ENCODE measurements around the gene TMEM161B. TPM values are rescaled to one million over a fixed set of nuclear protein-coding genes. Genes with fewer than 3 reads are reported as not detected.

The TMEM161B gene

DNA sequence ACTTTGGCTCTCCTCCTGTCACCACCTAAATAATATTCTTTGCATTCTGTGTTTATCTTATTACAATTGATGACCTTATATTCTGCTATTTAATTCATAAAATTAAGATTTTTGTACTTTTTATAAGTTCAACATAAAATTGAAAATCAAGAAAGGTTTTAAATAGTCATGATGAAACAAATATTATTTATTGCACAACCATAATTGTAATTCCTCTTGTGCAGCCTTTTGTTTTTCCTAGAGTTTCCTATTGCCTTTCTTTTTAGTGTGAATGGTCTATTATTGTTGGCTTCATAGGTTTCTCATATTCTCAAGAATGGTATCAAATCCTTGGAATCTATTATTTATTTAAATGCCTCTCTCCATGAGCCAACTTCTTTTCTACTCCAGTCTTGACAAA lies 117.9 kb downstream of the TMEM161B start:
- peaks cover 0 to 6% of the 10 kb centered on the region in 2 donors for H3K9me3 ChIP-seq (replicated peaks in 1 of 2; ENCODE audit: control insufficient read depth in 2 of 2, insufficient read depth in 1 of 2, low read depth in 1 of 2, low read length in 2 of 2)
- no peak overlapping the region for H3K27ac ChIP-seq (replicated peaks; ENCODE audit: low read length)
- no peak overlapping the region for H3K23ac ChIP-seq (ENCODE audit: low read depth, low read length, poor library complexity)
- DNase-seq (ENCODE audit: low spot score) = no peak
- no peak overlapping the region for H2AK5ac ChIP-seq (ENCODE audit: low read depth, low read length)
- no peak overlapping the region for H2BK120ac ChIP-seq (ENCODE audit: low read depth, low read length)
- H3K79me1 ChIP-seq (ENCODE audit: low read depth, low read length) = no peaks in the 10 kb centered on the region
- no peak overlapping the region for H3K9ac ChIP-seq (ENCODE audit: low read depth, low read length, poor library complexity)
- H3K4ac ChIP-seq (ENCODE audit: low read length) = no peak overlapping the region
- no peak overlapping the region for H2BK15ac ChIP-seq (ENCODE audit: low read length)
- no peak overlapping the region for H4K91ac ChIP-seq (ENCODE audit: low read depth, low read length, poor library complexity)
- H2BK12ac ChIP-seq (ENCODE audit: low read length) = no peak overlapping the region
- H4K8ac ChIP-seq (ENCODE audit: low read depth, low read length) = no peak overlapping the region
- H3K36me3 ChIP-seq (replicated peaks in 1 of 2; ENCODE audit: control insufficient read depth in 2 of 2, insufficient read depth in 2 of 2, low read length in 2 of 2) = no peaks in the 10 kb centered on the region
- peaks cover 0 to 5% of the 10 kb centered on the region in 2 donors for H3K4me1 ChIP-seq (ENCODE audit: control insufficient read depth in 2 of 2, insufficient read depth in 1 of 2, low read depth in 1 of 2, low read length in 2 of 2)
- peaks cover 0 to 34% (median 5%) of the 10 kb centered on the region in 3 experiments for H3K27me3 ChIP-seq (ENCODE audit: control insufficient read depth in 3 of 3, insufficient read depth in 3 of 3, low read depth in 1 of 3, low read length in 3 of 3)
- no peak overlapping the region for H2BK5ac ChIP-seq (ENCODE audit: low read length)
- no peak overlapping the region for H3K18ac ChIP-seq (ENCODE audit: low read length)
- H3K4me3 ChIP-seq (ENCODE audit: low read length in 2 of 2) = no peak overlapping the region
- no peak overlapping the region for H3K4me2 ChIP-seq (ENCODE audit: insufficient read depth, low read length, poor library complexity, severe bottlenecking)
- no peak overlapping the region for H2AFZ ChIP-seq (ENCODE audit: low read length)
- no peak overlapping the region for H3K14ac ChIP-seq (ENCODE audit: low read length)

DNA sequence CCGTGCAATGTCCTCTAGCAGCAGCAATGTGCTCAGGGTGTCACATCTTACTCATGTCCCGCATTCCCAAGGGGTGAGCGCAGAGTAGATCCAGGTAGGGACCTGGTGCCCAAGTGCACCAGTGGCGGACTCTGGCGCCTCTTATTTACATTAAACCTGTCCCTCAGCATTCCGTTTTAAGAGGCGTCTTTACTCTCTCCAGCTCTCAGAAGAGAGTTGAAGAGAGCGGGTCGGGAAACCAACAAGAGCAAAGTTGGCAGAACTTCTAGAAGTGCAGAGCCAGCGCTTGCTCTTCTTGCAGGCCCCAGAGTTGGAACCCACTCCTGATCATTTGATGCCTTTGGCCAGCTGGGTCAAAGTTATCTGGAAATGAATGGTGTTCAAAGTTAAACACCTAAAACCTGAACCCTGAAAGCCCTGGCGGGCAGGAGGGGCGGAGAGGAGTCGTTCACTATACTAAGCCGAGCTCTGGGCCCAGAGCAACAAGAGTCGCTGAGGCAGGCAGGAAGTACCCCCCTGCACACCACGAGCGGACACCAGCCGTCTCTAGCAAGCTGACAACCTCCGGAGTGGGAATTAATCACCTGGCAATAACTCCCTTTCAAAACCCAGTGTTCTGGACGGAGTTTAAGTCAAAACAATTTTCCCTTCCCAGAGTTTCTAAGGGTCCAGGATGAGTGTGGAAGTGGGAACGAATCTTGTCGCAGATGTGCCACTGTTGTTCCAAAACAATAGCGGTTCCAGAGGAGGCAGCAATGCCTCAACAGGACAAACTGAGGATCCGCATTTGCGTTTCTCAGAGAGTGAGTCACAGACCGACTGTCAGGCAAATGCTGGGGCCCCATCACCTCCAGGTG lies 122.8 kb downstream of the TMEM161B start:
- Histone ChIP-seq H2BK15ac (ENCODE audit: low read length) (no peak overlapping the region), H3K4me1 (ENCODE audit: control insufficient read depth in 2 of 2, insufficient read depth in 1 of 2, low read depth in 1 of 2, low read length in 2 of 2) (peaks cover 6 to 17% of the 10 kb centered on the region in 2 donors), H3K18ac (ENCODE audit: low read length) (no peak overlapping the region), H3K4ac (ENCODE audit: low read length) (no peak overlapping the region), H2BK120ac (ENCODE audit: low read depth, low read length) (no peak overlapping the region), H3K23ac (ENCODE audit: low read depth, low read length, poor library complexity) (no peak overlapping the region), H3K79me1 (ENCODE audit: low read depth, low read length) (no peaks in the 10 kb centered on the region), H3K4me3 (ENCODE audit: low read length in 2 of 2) (no peak overlapping the region), H2AFZ (ENCODE audit: low read length) (peak overlapping the region; percentile 77), H2BK12ac (ENCODE audit: low read length) (no peak overlapping the region), H3K9me3 (replicated peaks in 1 of 2; ENCODE audit: control insufficient read depth in 2 of 2, insufficient read depth in 1 of 2, low read depth in 1 of 2, low read length in 2 of 2) (peaks cover 0 to 2% of the 10 kb centered on the region in 2 donors), H4K91ac (ENCODE audit: low read depth, low read length, poor library complexity) (no peak overlapping the region), H2BK5ac (ENCODE audit: low read length) (no peak overlapping the region), H3K27me3 (ENCODE audit: control insufficient read depth in 3 of 3, insufficient read depth in 3 of 3, low read depth in 1 of 3, low read length in 3 of 3) (peaks cover 13 to 68% (median 46%) of the 10 kb centered on the region in 3 experiments), H3K4me2 (ENCODE audit: insufficient read depth, low read length, poor library complexity, severe bottlenecking) (peak overlapping the region; percentile 54), H3K9ac (ENCODE audit: low read depth, low read length, poor library complexity) (no peak overlapping the region), H3K36me3 (replicated peaks in 1 of 2; ENCODE audit: control insufficient read depth in 2 of 2, insufficient read depth in 2 of 2, low read length in 2 of 2) (no peaks in the 10 kb centered on the region), H3K27ac (replicated peaks; ENCODE audit: low read length) (no peak overlapping the region), H4K8ac (ENCODE audit: low read depth, low read length) (no peak overlapping the region), H2AK5ac (ENCODE audit: low read depth, low read length) (no peak overlapping the region), H3K14ac (ENCODE audit: low read length) (no peak overlapping the region)
- WGBS, 2 donors (ENCODE audit: extremely low coverage in 2 of 2, insufficient read length in 2 of 2, insufficient replicate concordance in 1 of 2) = no CpG with 5 or more reads among the region's 26 CpGs
- peak; percentile 37 for DNase-seq (ENCODE audit: low spot score)

DNA sequence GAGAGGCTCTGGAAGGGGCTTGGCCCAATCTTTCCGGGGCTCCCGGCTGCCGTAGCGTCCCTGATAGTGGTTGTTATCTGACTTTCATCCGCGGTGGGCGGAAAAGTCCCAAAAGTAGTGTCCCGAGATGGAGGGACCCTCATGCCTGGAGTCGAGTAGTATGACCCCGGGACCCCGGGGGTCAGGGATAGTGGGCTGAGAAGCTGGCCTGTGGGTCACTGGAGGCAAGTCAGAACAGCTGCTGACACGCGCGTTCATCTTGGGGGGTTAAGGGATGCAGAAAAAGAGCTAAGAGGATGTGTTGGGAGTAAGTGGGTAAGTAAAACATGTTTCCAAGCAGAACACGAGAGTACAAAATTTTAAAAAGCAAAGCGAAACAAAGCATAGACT lies 123.4 kb downstream of the TMEM161B start:
- peaks cover 13 to 74% (median 52%) of the 10 kb centered on the region in 3 experiments for H3K27me3 ChIP-seq (ENCODE audit: control insufficient read depth in 3 of 3, insufficient read depth in 3 of 3, low read depth in 1 of 3, low read length in 3 of 3)
- no CpG with 5 or more reads among the region's 16 CpGs for WGBS, 2 donors (ENCODE audit: extremely low coverage in 2 of 2, insufficient read length in 2 of 2, insufficient replicate concordance in 1 of 2)
- peak overlapping the region; percentile 54 for H3K4me2 ChIP-seq (ENCODE audit: insufficient read depth, low read length, poor library complexity, severe bottlenecking)
- H3K9me3 ChIP-seq (replicated peaks in 1 of 2; ENCODE audit: control insufficient read depth in 2 of 2, insufficient read depth in 1 of 2, low read depth in 1 of 2, low read length in 2 of 2) = no peaks in the 10 kb centered on the region
- no peak overlapping the region for H4K91ac ChIP-seq (ENCODE audit: low read depth, low read length, poor library complexity)
- H3K9ac ChIP-seq (ENCODE audit: low read depth, low read length, poor library complexity) = no peak overlapping the region
- H4K8ac ChIP-seq (ENCODE audit: low read depth, low read length) = no peak overlapping the region
- no peaks in the 10 kb centered on the region for H3K36me3 ChIP-seq (replicated peaks in 1 of 2; ENCODE audit: control insufficient read depth in 2 of 2, insufficient read depth in 2 of 2, low read length in 2 of 2)
- H2BK12ac ChIP-seq (ENCODE audit: low read length) = no peak overlapping the region
- H3K18ac ChIP-seq (ENCODE audit: low read length) = peak overlapping the region; percentile 46
- no peak overlapping the region for H3K27ac ChIP-seq (replicated peaks; ENCODE audit: low read length)
- H2BK5ac ChIP-seq (ENCODE audit: low read length) = no peak overlapping the region
- no peak overlapping the region for H2BK15ac ChIP-seq (ENCODE audit: low read length)
- H3K4ac ChIP-seq (ENCODE audit: low read length) = no peak overlapping the region
- H3K4me3 ChIP-seq (ENCODE audit: low read length in 2 of 2) = no peak overlapping the region
- DNase-seq (ENCODE audit: low spot score) = peak; percentile 6
- peak overlapping the region; percentile 77 for H2AFZ ChIP-seq (ENCODE audit: low read length)
- H3K14ac ChIP-seq (ENCODE audit: low read length) = no peak overlapping the region
- no peaks in the 10 kb centered on the region for H3K79me1 ChIP-seq (ENCODE audit: low read depth, low read length)
- H3K23ac ChIP-seq (ENCODE audit: low read depth, low read length, poor library complexity) = no peak overlapping the region
- H3K4me1 ChIP-seq (ENCODE audit: control insufficient read depth in 2 of 2, insufficient read depth in 1 of 2, low read depth in 1 of 2, low read length in 2 of 2) = peaks cover 6 to 17% of the 10 kb centered on the region in 2 donors
- no peak overlapping the region for H2AK5ac ChIP-seq (ENCODE audit: low read depth, low read length)
- no peak overlapping the region for H2BK120ac ChIP-seq (ENCODE audit: low read depth, low read length)

Small RNAs within 50 kb of the gene (small RNA-seq; reads per million reads assigned to genes)
- not detected for gene RNA5SP187 (ENCODE audit: insufficient read depth)
